ENCODE measurements around the gene MSANTD1.

Gene MSANTD1

GRCh38 chr4:3232871-3233271 is 16.1 kb upstream of the MSANTD1 start:
- no peak overlapping the region for H3K4me3 ChIP-seq (replicated peaks; ENCODE audit: low read depth, low read length)
- DNase-seq (ENCODE audit: extremely low read depth, low read depth), result no peak
- no peak for TF ChIP-seq CTCF (IDR thresholded peaks at IDR 0.05; ENCODE audit: low read depth, low read length, missing control alignments)

GRCh38 chr4:3233391-3234071 is 15.4 kb upstream of the MSANTD1 start:
- DNase-seq (ENCODE audit: extremely low read depth, low read depth), result no peak
- no peak overlapping the region for H3K4me3 ChIP-seq (replicated peaks; ENCODE audit: low read depth, low read length)
- no peak for TF ChIP-seq CTCF (IDR thresholded peaks at IDR 0.05; ENCODE audit: low read depth, low read length, missing control alignments)

- DNase-seq (ENCODE audit: extremely low read depth, low read depth), result no peak
- TF ChIP-seq CTCF (IDR thresholded peaks at IDR 0.05; ENCODE audit: low read depth, low read length, missing control alignments), result no peak
- no peak overlapping the region for H3K4me3 ChIP-seq (replicated peaks; ENCODE audit: low read depth, low read length)
Observed at GRCh38 chr4:3234171-3235029, 14.6 kb upstream of the MSANTD1 start.

GRCh38 chr4:3235030-3235345 is 14.0 kb upstream of the MSANTD1 start:
- no peak for TF ChIP-seq CTCF (IDR thresholded peaks at IDR 0.05; ENCODE audit: low read depth, low read length, missing control alignments)
- H3K4me3 ChIP-seq (replicated peaks; ENCODE audit: low read depth, low read length), result no peak overlapping the region
- DNase-seq (ENCODE audit: extremely low read depth, low read depth), result no peak

GRCh38 chr4:3235581-3235980 is 13.4 kb upstream of the MSANTD1 start:
- no peak for DNase-seq (ENCODE audit: extremely low read depth, low read depth)
- TF ChIP-seq CTCF (IDR thresholded peaks at IDR 0.05; ENCODE audit: low read depth, low read length, missing control alignments), result no peak
- H3K4me3 ChIP-seq (replicated peaks; ENCODE audit: low read depth, low read length), result no peak overlapping the region

GRCh38 chr4:3236326-3236878 is 12.6 kb upstream of the MSANTD1 start:
- TF ChIP-seq CTCF (IDR thresholded peaks at IDR 0.05; ENCODE audit: low read depth, low read length, missing control alignments), result no peak
- H3K4me3 ChIP-seq (replicated peaks; ENCODE audit: low read depth, low read length), result no peak overlapping the region
- no peak for DNase-seq (ENCODE audit: extremely low read depth, low read depth)

Data from HFF-Myc (cell line).